Dermis microvascular lymphatic vessel endothelial cell (primary cell): ENCODE results near the gene CTNND2. TPM values are rescaled to one million over a fixed set of nuclear protein-coding genes. Genes with fewer than 3 reads are reported as not detected.
"Not testable (repeated sequence)": the region's sequence is repeated elsewhere in the genome, so short reads cannot be mapped to it uniquely, and the experiment has no call there.

Experiments
- DNase-seq, 2 donors: peaks; one replicate each; pipeline versions ENCODE4 v3.0.0 to v3.0.0-alpha.2; 2010; ENCODE audit warnings: low read depth in 2 of 2
- total RNA-seq: library from RNA; depleted of rRNA; stranded (reverse); fragments of >200 nt; gene quantifications from 2 replicates; pipeline ENCODE4 v1.2.1, GENCODE V29; 2014

Gene CTNND2
- total RNA-seq, 1 donor from 2014 or later, result not detected

GRCh38 chr5:11863911-11864310, 40.3 kb downstream of the CTNND2 start:
- DNase-seq, result no peak

- no peak for DNase-seq
Measured at GRCh38 chr5:11857391-11857790, 46.9 kb downstream of the CTNND2 start.

DNA sequence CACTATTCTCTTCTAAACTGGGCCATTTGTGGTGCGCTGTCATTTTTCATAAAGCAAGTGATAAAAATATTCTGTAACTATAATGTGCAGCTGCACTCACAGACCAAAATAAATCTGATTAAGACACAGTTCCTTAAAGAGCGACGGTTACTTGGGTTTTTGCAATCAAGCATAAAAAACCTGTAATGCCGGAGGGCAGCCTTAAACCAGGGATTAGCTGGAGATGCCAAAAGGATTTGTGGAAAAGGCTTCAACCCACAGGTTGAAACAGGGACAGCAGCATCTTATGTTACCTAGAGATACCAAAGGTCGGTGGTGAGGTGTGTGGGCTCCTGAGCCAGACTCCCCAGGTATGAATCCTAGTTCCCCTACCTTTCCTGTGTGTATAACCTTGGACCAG, 49.3 kb downstream of the CTNND2 start:
- DNase-seq, result no peak

- no peak for DNase-seq
Measured at GRCh38 chr5:11853796-11854195, 50.5 kb downstream of the CTNND2 start.

DNA sequence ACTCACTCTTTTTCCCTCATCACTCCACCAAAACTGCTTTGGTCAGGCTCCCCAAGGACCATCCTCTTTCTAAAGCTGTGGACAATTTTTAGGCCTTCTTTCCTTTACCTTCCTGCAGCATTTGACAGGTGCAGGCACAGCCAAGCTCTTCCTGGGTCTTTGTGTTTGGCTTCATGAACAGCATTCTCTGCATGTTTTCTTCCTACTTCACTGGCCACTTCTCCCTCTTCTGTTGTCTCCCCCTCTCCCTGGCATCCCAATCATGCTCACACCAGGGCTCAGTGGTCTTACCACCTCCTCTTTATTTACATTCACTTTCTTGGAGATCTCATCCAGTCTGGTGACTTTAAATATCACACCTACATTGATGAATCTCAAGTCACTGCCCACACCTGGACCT, 51.1 kb downstream of the CTNND2 start:
- no peak for DNase-seq

DNA sequence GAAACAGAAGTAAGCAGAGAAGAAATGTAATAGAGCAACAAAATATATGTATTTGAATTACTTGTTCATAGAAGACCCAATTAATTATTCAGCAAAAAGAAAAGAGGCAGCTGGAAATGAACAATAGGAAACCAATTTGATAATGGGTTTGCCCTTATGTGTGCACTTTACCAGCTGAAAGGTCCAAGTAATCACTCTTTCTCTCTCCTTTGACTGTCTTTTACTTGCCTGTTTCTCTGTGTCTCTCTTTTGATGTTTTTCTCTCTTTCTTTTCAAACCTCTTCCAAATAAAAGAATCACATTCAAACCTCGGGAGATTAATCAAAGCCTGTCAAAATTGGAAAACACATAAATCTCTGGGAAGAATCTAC, 51.5 kb downstream of the CTNND2 start:
- no peak for DNase-seq

DNA sequence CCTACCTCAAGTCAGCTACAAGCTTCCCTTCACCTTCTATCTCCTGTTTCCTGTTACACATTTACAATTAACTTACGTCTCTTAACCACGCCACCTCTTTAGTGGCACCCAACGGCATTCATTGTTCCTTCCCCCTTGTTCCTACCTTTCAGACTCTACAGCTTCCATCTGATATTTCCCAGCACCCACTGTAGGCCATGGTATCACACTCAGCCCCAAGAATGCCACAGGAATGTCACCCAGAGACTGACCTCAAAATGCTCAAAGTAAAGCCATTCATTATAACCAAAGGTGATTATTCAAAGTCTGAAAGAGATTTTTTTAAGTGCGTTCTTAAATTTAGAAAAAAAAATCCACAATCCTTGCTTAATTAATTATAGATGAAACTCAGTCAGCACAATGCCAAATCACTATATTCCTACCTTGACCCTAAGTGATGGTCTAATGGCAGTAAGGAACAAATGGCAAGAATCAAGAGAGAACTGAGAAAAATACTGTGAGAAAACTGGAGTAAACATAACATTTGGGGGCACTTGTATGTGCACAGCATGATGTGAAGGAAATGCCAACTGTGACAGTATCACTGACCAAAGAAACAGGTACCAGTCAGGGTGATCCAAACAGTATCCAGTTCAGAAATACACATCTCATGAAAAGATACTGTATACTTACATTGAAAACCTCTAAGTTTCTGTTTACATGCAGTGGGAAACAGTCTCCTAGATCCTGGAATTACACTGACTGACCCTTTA, 52.1 kb downstream of the CTNND2 start:
- no peak for DNase-seq

GRCh38 chr5:11851416-11851815, 52.8 kb downstream of the CTNND2 start:
- DNase-seq, result no peak

DNA sequence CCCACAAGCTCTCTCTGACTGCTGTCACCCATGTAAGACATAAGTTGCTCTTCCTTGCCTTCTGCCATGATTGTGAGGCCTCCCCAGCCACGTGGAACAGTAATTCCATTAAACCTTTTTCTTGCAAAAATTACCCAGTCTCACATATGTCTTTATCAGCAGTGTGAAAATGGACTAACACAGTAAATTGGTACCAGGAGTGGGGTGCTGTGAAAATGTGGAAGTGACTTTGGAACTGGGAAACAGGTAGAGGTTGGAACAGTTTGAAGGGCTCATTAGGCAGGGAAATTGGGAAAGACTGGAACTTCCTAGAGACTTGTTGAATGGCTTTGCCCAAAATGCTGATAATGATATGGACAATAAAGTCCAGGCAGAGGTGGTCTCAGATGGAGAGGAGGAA, 75.7 kb downstream of the CTNND2 start:
- DNase-seq, result not testable (repeated sequence)

DNA sequence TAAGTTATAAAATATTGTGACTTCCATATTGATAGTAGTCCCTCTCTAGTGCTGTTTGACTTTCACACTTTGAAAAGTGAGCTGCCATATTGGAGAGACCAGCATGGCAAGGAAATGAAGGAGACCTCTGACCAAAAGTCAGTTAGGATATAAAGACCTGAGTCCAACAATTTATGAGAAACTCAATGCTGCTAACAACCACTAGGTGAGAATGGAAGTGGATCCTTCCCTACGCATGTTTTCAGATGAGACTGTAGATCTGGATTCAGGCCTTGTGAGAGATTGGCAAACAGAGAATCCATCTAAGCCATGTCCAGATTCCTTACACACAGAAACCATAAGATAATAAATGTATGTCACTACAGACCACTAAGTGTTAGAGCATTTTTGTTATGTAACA, 81.6 kb downstream of the CTNND2 start:
- DNase-seq, result no peak

GRCh38 chr5:11815916-11816315, 88.3 kb downstream of the CTNND2 start:
- DNase-seq, result no peak

DNA sequence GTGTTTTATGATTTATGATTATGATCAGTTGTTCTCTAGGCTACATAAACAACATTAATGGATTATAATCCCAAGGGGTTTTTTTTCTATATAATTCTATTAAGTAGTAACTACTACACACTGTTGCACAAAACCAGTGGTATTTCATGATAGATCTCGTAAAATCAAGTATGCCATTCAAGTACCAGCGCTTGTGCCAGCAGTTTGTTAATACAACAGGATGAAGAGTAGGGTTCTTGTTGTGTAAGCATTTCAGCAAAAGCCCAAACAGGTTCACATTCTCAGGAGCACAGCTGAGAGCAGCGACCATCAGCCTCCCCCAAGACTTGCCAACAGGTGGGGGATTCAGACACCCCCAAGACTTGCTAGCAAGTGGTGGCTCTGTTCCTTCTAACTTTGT, 88.8 kb downstream of the CTNND2 start:
- DNase-seq, result no peak

GRCh38 chr5:11814373-11814772, 89.9 kb downstream of the CTNND2 start:
- DNase-seq, result no peak

GRCh38 chr5:11809407-11809806, 94.8 kb downstream of the CTNND2 start:
- no peak for DNase-seq

DNA sequence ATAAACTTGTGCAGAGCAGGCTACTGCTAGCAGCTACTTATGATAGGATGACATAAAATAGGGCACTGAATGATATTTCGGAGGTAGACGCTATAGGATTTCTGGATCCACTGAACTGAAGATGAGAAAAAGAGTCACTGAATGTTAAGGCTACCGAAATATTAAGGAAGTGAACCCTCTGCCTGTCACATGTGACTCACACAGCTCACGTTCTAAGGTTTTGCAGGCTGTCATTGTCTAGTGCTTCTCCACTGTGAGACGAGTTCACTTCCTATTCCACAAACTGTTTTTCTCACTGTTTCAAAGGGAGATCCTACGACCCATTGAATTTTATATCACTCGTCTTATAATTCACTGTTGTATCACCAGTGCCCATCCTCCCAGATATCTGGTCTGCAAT, 100.8 kb downstream of the CTNND2 start:
- no peak for DNase-seq

- no peak for DNase-seq
Measured at GRCh38 chr5:11801061-11801460, 103.2 kb downstream of the CTNND2 start.

DNA sequence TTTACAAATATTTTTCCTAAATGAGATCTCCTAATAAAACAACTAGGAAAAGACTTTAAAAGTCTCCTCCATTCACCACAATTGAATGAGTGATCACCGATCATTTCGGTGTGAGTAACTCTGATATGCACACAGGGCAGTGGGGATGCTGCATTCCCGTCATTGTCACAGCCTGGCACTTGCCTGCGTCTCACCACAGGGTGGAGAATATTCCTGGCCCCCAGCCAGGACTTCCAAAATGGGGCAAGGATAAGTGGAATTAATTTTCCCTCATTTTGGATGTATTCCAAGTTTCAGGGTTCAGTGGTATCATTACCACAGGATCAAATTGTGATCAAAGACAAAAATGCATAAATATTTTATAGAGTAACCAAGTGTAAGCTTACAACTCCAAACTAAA, 107.1 kb downstream of the CTNND2 start:
- no peak for DNase-seq

DNA sequence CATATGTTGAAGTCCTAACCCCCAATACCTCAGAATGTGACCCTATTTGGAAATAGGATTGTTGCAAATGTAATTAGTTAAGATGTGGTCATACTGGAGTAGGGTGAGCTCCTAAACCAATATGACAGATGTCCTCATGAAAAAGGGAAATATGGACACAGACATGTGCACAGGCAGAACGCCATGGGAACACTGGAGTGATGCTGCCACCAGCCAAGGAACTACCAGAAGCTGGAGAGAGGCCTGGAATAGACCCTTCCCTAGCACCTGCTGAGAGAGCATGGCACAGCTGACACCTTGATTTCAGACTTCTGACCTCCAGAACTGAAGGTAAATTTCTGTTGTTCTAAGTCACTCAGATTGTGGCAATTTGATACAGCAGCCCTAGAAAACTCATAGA, 110.8 kb downstream of the CTNND2 start:
- DNase-seq, result no peak

- no peak for DNase-seq
Measured at GRCh38 chr5:11792621-11793020, 111.6 kb downstream of the CTNND2 start.

DNA sequence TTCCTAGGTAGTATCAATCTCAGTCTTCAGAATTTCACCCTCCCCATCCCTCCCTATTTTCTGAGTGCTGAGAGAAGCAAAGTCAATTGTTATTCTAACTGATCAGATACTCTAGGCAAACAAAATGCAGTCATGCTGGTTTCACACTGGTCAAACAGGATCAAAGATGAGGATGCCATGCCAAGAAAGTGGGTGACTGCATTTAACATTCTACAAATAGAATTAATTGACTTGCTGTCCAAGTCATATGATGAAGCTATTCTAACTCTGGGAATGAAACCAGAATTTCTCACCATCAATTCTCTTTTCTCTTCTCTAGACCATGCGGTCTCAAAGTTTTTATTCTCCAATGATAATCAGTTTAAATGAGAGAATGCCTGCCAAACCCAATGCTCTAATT, 112.5 kb downstream of the CTNND2 start:
- no peak for DNase-seq

DNA sequence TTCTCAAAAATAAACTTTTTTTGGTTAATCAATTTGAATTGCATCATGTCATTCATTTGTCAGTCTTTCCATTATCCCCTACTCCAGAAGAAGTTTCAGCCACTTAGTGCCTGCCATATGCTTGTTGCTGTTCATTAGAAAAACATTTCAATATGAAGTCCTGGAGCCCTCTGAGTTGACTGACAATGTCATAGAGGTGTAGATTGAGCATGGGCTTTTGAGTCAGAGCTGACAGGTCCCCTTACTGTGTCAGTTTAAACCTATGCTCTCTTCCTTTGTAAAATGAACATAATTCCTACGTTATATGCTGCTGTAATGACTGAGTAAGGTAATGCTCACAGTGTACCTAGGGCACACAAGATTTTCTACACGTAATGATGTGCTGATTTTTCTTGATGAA, 114.0 kb downstream of the CTNND2 start:
- no peak for DNase-seq

DNA sequence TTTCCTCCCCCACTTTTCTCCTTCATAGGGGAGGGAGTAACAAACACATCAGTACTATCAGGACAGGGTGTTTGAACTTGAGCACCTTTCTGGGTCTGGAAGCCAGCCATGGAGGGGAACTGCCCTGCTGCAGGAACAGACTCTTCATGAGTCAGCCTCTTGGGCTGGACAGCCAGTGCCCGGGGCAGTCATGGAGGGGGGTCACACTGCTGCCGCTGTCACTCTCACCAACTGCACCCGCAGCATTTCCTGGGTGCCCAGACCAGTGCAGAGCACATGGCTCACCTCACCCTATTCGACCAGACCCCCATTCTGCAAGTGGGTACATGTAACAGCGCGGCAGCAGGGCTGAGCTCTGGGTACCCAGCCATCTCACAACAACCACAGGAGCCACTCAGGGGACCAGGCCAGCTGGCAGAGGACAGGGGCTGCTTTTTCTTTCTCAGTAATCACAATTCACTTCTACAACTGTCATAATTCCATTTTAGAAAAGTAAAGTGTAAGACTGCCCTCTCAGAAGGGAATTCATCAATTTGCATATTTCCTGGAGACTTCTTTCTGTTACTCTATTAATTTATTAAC, 118.4 kb downstream of the CTNND2 start:
- DNase-seq, result no peak

DNA sequence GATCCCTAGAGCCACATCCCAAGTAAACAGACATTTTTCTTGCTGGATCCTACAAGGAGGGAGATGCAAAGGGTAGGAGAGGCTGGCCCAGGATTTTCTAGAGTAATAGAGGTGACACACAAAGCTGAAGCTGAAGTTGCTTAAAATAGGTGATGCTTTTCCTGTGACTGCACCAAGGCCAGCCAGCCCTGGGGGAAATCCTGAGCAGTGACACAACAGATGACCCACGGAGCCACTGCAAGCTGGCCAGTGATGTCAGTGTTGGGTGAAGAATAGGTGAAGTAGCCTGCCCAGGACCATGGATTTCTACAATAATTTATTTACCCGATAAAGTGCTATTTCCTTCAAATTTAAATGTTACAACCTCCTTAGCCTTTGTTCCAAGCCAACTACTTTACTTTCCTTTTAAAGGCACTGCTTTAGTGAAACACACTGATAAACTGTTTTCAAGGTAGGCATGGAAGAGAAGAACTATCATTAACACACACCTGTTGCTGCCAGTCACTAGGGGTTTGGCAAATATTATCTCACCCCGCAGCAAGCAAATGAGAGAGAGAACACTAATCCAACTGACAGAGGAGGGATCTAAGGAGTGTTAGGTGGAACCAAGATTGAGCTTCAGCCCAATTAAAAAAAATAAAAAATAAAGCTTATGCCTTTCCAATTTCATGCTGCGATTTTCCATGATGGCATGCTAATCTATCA, 123.5 kb downstream of the CTNND2 start:
- no peak for DNase-seq
